K562 (cell line): ENCODE results near the gene LYPLA2. TPM values are rescaled to one million over a fixed set of nuclear protein-coding genes. Genes with fewer than 3 reads are reported as not detected.

ENCODE experiments used
- ATAC-seq: fragments of 200-7000 bp; cut with Tn5 transposase; 3 replicates; pipeline ENCODE4 v1.9.1; 2020; ENCODE audit warnings: moderate library complexity
- BruUV-seq: library from RNA; stranded (reverse); fragments of 400-500 nt; replicated peaks from 2 replicates; lab custom pipeline; 2021; lab: Mats Ljungman, UMichigan
- CTCF ChIA-PET: fragments of 300-600 bp; formaldehyde crosslinking; extraction: SDS; loops from one replicate; lab custom pipeline; 2021; ENCODE audit warnings: low intra/inter-chr PET ratio; lab: Yijun Ruan, JAX
- POLR2A ChIA-PET: fragments of 300-600, 350-650 bp; sonication (Branson Sonifier 250); formaldehyde crosslinking; extraction: SDS; loops from one replicate; lab custom pipeline; 2021; ENCODE audit warnings: antibody characterized with exemption, inconsistent platforms; lab: Yijun Ruan, JAX
- DNase-seq, 4 experiments: peaks; one replicate each; pipeline versions ENCODE4 v3.0.0 to v3.0.0-alpha.2; 2011 to 2018; ENCODE audit warnings: low spot score in 3 of 4, mixed read lengths in 3 of 4; ENCODE audit errors: extremely low read depth in 1 of 4
- FAIRE-seq: peaks from 2 replicates; lab custom pipeline; 2011; peaks lifted over from hg19 to GRCh38; lab: Jason Lieb, UNC
- H2AFZ ChIP-seq: 2 replicates; pipeline ENCODE4 v1.6.0; 2011; ENCODE audit warnings: low read depth, low read length, control low read depth, inconsistent platforms
- H3K27ac ChIP-seq: fragments of 200-600 bp; 3 replicates; pipeline ENCODE4 v1.8.0; 2011; ENCODE audit warnings: low read depth, mild to moderate bottlenecking, control low read depth, inconsistent platforms, low read length, moderate library complexity, mixed read lengths; ENCODE audit errors: extremely low read depth
- H3K27me3 ChIP-seq, 2 experiments: fragments of 300-600 bp in 1 of 2; 2 replicates in 1 of 2; 3 replicates in 1 of 2; pipeline versions ENCODE4 v1.6.0 to v1.8.0; 2011; ENCODE audit warnings: inconsistent platforms in 2 of 2, low read length in 2 of 2, mild to moderate bottlenecking in 1 of 2, mixed read lengths in 1 of 2, moderate library complexity in 1 of 2; ENCODE audit not compliant: control insufficient read depth in 2 of 2, insufficient read depth in 2 of 2
- H3K36me3 ChIP-seq: fragments of 300-600 bp; 3 replicates; pipeline ENCODE4 v1.8.0; 2011; ENCODE audit warnings: mild to moderate bottlenecking, low read length, inconsistent platforms; ENCODE audit not compliant: control insufficient read depth, insufficient read depth
- H3K4me1 ChIP-seq, 2 experiments: fragments of 200-600 bp in 1 of 2; replicated peaks in 1 of 2; 2 replicates in 1 of 2; 3 replicates in 1 of 2; pipeline versions ENCODE4 v1.5.1 to v1.8.0; 2011; ENCODE audit warnings: inconsistent platforms in 2 of 2, low read length in 2 of 2, mild to moderate bottlenecking in 1 of 2, mixed read lengths in 1 of 2, moderate library complexity in 1 of 2; ENCODE audit not compliant: control insufficient read depth in 2 of 2, insufficient read depth in 2 of 2
- H3K4me2 ChIP-seq: 2 replicates; pipeline ENCODE4 v1.6.1; 2011; ENCODE audit warnings: low read length, control low read depth, inconsistent platforms, mixed read lengths; ENCODE audit not compliant: insufficient read depth
- H3K4me3 ChIP-seq: fragments of 200-600 bp; sonication (generic), shearing (Covaris generic); 2 replicates; pipeline ENCODE4 v1.5.1; 2016; ENCODE audit warnings: control low read depth, inconsistent platforms
- H3K79me2 ChIP-seq: fragments of 200-600 bp; 3 replicates; pipeline ENCODE4 v1.8.0; 2011; ENCODE audit warnings: low read length, inconsistent platforms; ENCODE audit not compliant: control insufficient read depth, insufficient read depth
- H3K9ac ChIP-seq, 2 experiments: 2 replicates each; pipeline versions ENCODE4 v1.6.0 to v1.6.1; 2011; ENCODE audit warnings: low read depth in 2 of 2, low read length in 2 of 2, control low read depth in 1 of 2, inconsistent platforms in 1 of 2, mild to moderate bottlenecking in 1 of 2, mixed read lengths in 1 of 2; ENCODE audit not compliant: insufficient read depth in 1 of 2
- H3K9me1 ChIP-seq: one replicate; pipeline ENCODE4 v1.6.0; 2011; ENCODE audit warnings: inconsistent platforms, mild to moderate bottlenecking, low read length, moderate library complexity; ENCODE audit not compliant: control insufficient read depth, insufficient read depth
- H3K9me3 ChIP-seq: replicated peaks from 2 replicates; pipeline ENCODE4 v1.5.1; 2011; ENCODE audit warnings: low read depth, low read length, inconsistent platforms; ENCODE audit not compliant: control insufficient read depth, insufficient read depth
- H4K20me1 ChIP-seq: replicated peaks from 2 replicates; pipeline ENCODE4 v1.6.1; 2011; ENCODE audit warnings: low read length, inconsistent platforms, mixed read lengths; ENCODE audit not compliant: control insufficient read depth, insufficient read depth
- ARID2 ChIP-seq: fragments of 450-650 bp; IDR thresholded peaks from 2 replicates; pipeline ENCODE4 v1.6.1; 2017; ENCODE audit warnings: antibody characterized with exemption, mild to moderate bottlenecking
- CBFA2T2 ChIP-seq: fragments of 450-650 bp; conservative IDR thresholded peaks from 2 replicates; pipeline ENCODE4 v1.6.1; 2017; ENCODE audit warnings: mild to moderate bottlenecking
- CC2D1A ChIP-seq: fragments of 450-650 bp; IDR thresholded peaks from 2 replicates; pipeline ENCODE4 v1.6.1; 2017; ENCODE audit warnings: mild to moderate bottlenecking
- CTBP1 ChIP-seq: fragments of 450-650 bp; IDR thresholded peaks from 2 replicates; pipeline ENCODE4 v1.6.1; 2016; ENCODE audit warnings: borderline replicate concordance
- CTCF ChIP-seq, 3 experiments: IDR thresholded peaks in 2 of 3; conservative IDR thresholded peaks in 1 of 3; 2 replicates each; pipeline ENCODE4 v1.5.1; 2011 to 2012; ENCODE audit warnings: low read length in 3 of 3, mild to moderate bottlenecking in 3 of 3, control low read depth in 2 of 3, improper control_type of control experiment in 1 of 3, inconsistent platforms in 1 of 3, low read depth in 1 of 3, mixed read lengths in 1 of 3, moderate library complexity in 1 of 3; ENCODE audit not compliant: insufficient read depth in 2 of 3
- ELF2 ChIP-seq: fragments of 250-450 bp; sonication (Bioruptor Pico); IDR thresholded peaks from 2 replicates; pipeline ENCODE4 v1.5.0; 2021; ENCODE audit warnings: mild to moderate bottlenecking
- EP300 ChIP-seq: IDR thresholded peaks from 2 replicates; pipeline ENCODE4 v1.6.1; 2012; ENCODE audit warnings: low read length, improper control_type of control experiment
- ERF ChIP-seq: fragments of 450-650 bp; formaldehyde crosslinking; IDR thresholded peaks from 2 replicates; pipeline ENCODE4 v1.4.0; 2020; ENCODE audit warnings: mild to moderate bottlenecking, mixed read lengths
- FOSL1 ChIP-seq: fragments of 200-800 bp; sonication (Bioruptor generic); conservative IDR thresholded peaks from 2 replicates; pipeline ENCODE4 v1.6.1; 2016; ENCODE audit warnings: missing genetic modification characterization, missing compliant biosample characterization
- NFIC ChIP-seq: fragments of 450-650 bp; IDR thresholded peaks from 2 replicates; pipeline ENCODE4 v1.6.1; 2017; ENCODE audit warnings: mild to moderate bottlenecking, inconsistent platforms
- PREB ChIP-seq: sonication (generic); formaldehyde crosslinking; IDR thresholded peaks from 2 replicates; pipeline ENCODE4 v1.8.1; 2023; ENCODE audit warnings: mild to moderate bottlenecking, missing genetic modification reagents
- RUNX1 ChIP-seq: sonication (generic); IDR thresholded peaks from 2 replicates; pipeline ENCODE4 v1.6.1; 2016; ENCODE audit warnings: antibody characterized with exemption, low read depth
- SNIP1 ChIP-seq: fragments of 450-650 bp; IDR thresholded peaks from 2 replicates; pipeline ENCODE4 v1.7.1; 2017; ENCODE audit warnings: low read depth, mild to moderate bottlenecking
- TCF3 ChIP-seq: sonication (generic); formaldehyde crosslinking; IDR thresholded peaks from 2 replicates; pipeline ENCODE4 v1.4.0; 2020; ENCODE audit warnings: mild to moderate bottlenecking, missing genetic modification reagents
- WGBS: fragments of 100-300 bp; shearing (Covaris generic); methylation state at CpG from one replicate; pipeline ENCODE4 v1.1.6; 2016; ENCODE audit warnings: low coverage, mixed read lengths; ENCODE audit not compliant: insufficient coverage; ENCODE audit errors: missing lambda C conversion rate; 5-methylcytosine and 5-hydroxymethylcytosine counted together
- in situ Hi-C: fragments of 300-500 bp; cut with MboI; formaldehyde crosslinking; loops from 4 replicates; pipeline ENCODE4 v1.15.0; 2018; ENCODE audit warnings: inconsistent platforms, mixed read lengths
- intact Hi-C: fragments of 100-400 bp; cut with micrococcal nuclease; formaldehyde crosslinking; loops from 2 replicates; pipeline ENCODE4 v1.14.2; 2022
- polyA plus RNA-seq, 8 experiments: library from polyadenylated mRNA; depleted of rRNA in 4 of 8; stranded (reverse) in 5 of 8; unstranded in 3 of 8; fragments of >200 nt; fragmentation: Nextera tagmentation in 2 of 8; fragmentation: Illumina TruSeq in 1 of 8; extraction: Ambion mirVana in 2 of 8; extraction: Trizol in 1 of 8; gene quantifications; 2 replicates each; pipeline versions ENCODE4 v1.2.1 to v1.2.3, GENCODE V29; 2011 to 2014; ENCODE audit warnings: inconsistent platforms in 1 of 8, missing spikeins in 1 of 8
- total RNA-seq, 7 experiments: library from RNA; depleted of rRNA in 6 of 7; stranded (reverse); fragments of >200 nt in 6 of 7; fragmentation: Illumina TruSeq in 2 of 7; extraction: Trizol in 2 of 7; gene quantifications; 2 replicates each; pipeline versions ENCODE4 v1.2.1 to v1.2.3, GENCODE V29; 2011 to 2021; ENCODE audit warnings: low replicate concordance in 1 of 7
- TF ChIP-seq, protein P1 (sequence below): fragments of 250-450 bp; sonication (Bioruptor Pico); IDR thresholded peaks from 2 replicates; pipeline ENCODE4 v1.9.0; 2021; ENCODE audit warnings: mild to moderate bottlenecking, inconsistent platforms
- TF ChIP-seq, protein P2 (sequence below): fragments of 450-650 bp; IDR thresholded peaks from 2 replicates; pipeline ENCODE4 v1.6.1; 2016; ENCODE audit warnings: antibody characterized with exemption

The LYPLA2 gene
- total and polyA plus RNA-seq, 9 of the 15 experiments (the other 6 are each of a cell fraction or from before 2014, with no cell fraction given) = 3.9 to 128 (median 60.1) TPM

- FAIRE-seq = peak; percentile 89
- Histone ChIP-seq H3K79me2 (no peaks in the 10 kb centered on the region), H3K27ac (no peak overlapping the region), H3K9me1 (no peaks in the 10 kb centered on the region), H3K9ac (peak overlapping the region in 1 of 2 experiments; percentile 64; a peak in 1 of 4 replicates), H3K9me3 (no peaks in the 10 kb centered on the region), H3K36me3 (peaks cover 9% of the 10 kb centered on the region; the same call in 2 of the 3 replicates), H2AFZ (0 out of 2 replicates have a peak overlapping the region, but pooled peaks have one; percentile 27), H4K20me1 (no peaks in the 10 kb centered on the region), H3K4me3 (no peak overlapping the region), H3K4me1 (peaks cover 5 to 18% of the 10 kb centered on the region in 2 experiments; a peak in 4 of 5 replicates), H3K27me3 (no peaks in the 10 kb centered on the region), H3K4me2 (no peak overlapping the region)
- ChIA-PET CTCF (interaction anchor here (0.9 to 2.7 kb wide), 6 partner anchors 42 to 302 kb away, joined by 3 to 22 read pairs (median 4); partner anchors contain the start of genes FUCA1 and MYOM3), POLR2A (interaction anchor here (1.6 to 2.5 kb wide), 4 partner anchors 9 to 150 kb away, joined by 4 to 14 read pairs (median 5); partner anchors contain the start of genes GALE, LYPLA2 and PNRC2)
- no TSS peak for BruUV-seq
- in situ Hi-C loops (loop anchor here (5.0 kb wide), 1 partner anchor 98 kb away; no protein-coding TSS in a partner anchor), intact Hi-C loops (loop anchor here (1.0 to 2.0 kb wide), 4 partner anchors 37 to 107 kb away; partner anchors contain the start of gene FUCA1)
- DNase-seq = peak; percentile 80 to 91 (median 85)
- ATAC-seq = peak; percentile 96
- WGBS = 2% methylated on average over 6 of the region's 6 CpGs
- no peak for TF ChIP-seq PREB (CRISPR knock-in tag)
- no peak; the same call in 1 of the 2 replicates for TF ChIP-seq FOSL1 (tag)
- TF ChIP-seq, protein P1, sequence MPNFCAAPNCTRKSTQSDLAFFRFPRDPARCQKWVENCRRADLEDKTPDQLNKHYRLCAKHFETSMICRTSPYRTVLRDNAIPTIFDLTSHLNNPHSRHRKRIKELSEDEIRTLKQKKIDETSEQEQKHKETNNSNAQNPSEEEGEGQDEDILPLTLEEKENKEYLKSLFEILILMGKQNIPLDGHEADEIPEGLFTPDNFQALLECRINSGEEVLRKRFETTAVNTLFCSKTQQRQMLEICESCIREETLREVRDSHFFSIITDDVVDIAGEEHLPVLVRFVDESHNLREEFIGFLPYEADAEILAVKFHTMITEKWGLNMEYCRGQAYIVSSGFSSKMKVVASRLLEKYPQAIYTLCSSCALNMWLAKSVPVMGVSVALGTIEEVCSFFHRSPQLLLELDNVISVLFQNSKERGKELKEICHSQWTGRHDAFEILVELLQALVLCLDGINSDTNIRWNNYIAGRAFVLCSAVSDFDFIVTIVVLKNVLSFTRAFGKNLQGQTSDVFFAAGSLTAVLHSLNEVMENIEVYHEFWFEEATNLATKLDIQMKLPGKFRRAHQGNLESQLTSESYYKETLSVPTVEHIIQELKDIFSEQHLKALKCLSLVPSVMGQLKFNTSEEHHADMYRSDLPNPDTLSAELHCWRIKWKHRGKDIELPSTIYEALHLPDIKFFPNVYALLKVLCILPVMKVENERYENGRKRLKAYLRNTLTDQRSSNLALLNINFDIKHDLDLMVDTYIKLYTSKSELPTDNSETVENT (CRISPR knock-in tag) = no peak
- no peak for TF ChIP-seq ERF (CRISPR knock-in tag)
- peak; percentile 47; the same call in 1 of the 2 replicates for TF ChIP-seq CTBP1
- no peak for TF ChIP-seq SNIP1
- TF ChIP-seq, protein P2, sequence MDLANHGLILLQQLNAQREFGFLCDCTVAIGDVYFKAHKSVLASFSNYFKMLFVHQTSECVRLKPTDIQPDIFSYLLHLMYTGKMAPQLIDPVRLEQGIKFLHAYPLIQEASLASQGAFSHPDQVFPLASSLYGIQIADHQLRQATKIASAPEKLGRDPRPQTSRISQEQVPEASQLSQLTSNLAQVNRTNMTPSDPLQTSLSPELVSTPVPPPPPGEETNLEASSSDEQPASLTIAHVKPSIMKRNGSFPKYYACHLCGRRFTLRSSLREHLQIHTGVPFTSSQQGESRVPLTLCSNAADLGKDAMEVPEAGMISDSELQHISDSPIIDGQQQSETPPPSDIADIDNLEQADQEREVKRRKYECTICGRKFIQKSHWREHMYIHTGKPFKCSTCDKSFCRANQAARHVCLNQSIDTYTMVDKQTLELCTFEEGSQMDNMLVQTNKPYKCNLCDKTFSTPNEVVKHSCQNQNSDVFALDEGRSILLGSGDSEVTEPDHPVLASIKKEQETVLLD = no peak
- 0 out of 2 replicates have a peak, but pooled peaks have one; percentile 3 for TF ChIP-seq CBFA2T2
- 0 out of 2 replicates have a peak, but pooled peaks have one; percentile 43 for TF ChIP-seq NFIC
- no peak for TF ChIP-seq RUNX1
- TF ChIP-seq ARID2 = peak; percentile 74
- peak; percentile 96 to 98 (median 98) for TF ChIP-seq CTCF (IDR thresholded peaks at IDR 0.05 in 2 of 3, conservative IDR thresholded peaks at IDR 0.05 in 1 of 3; ENCODE audit: insufficient read depth in 2 of 3, low read depth in 1 of 3, low read length in 3 of 3)
- no peak for TF ChIP-seq ELF2 (CRISPR knock-in tag)
- 0 out of 2 replicates have a peak, but pooled peaks have one; percentile 10 for TF ChIP-seq TCF3
- 0 out of 2 replicates have a peak, but pooled peaks have one; percentile 68 for TF ChIP-seq CC2D1A
- 0 out of 2 replicates have a peak, but pooled peaks have one; percentile 8 for TF ChIP-seq EP300
These were observed 18.8 kb downstream of the LYPLA2 start for GRCh38 chr1:23809751-23810171.
